ENCODE data around the gene DCPS. TPM values are rescaled to one million over a fixed set of nuclear protein-coding genes. Genes with fewer than 3 reads are reported as not detected.
"Not testable (repeated sequence)": the region's sequence is repeated elsewhere in the genome, so short reads cannot be mapped to it uniquely, and the experiment has no call there.

The DCPS gene
- total RNA-seq, 1 donor from 2014 or later, result 18.6 TPM

DNA sequence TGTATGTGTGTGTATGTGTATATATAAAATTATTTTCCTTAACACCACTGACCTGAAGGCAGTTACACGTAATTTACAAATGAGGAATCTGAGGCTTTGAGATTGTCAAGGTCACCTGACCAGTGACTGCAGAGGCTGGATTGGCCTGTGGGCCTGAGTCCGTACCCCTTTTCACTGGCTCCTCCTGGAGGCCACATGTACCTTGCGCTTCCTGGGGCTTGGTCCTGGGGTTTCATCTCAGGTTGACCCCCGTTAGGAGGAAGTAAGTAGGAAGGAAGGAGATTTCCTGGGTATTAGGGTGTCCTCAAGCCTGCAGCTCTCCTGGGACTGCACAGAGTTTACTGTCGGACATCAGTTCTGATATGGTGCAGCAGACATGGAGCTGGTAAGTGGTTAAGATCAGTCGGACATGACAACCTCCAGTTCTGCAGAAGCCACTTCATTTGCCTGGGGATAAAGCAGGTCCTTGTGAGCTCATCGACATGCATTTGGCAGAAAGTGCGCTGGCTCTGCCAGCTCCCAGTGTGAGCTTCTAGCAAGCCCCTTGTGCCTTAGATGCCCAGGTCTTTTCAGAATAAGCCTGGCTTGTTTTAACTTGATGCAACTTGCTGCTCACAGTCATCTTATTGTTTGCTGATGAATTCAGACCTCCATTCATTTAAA, 88.2 kb downstream of the DCPS start:
- H3K9me3 ChIP-seq (ENCODE audit: low read depth), result no peaks in the 10 kb centered on the region
- no peak overlapping the region for H3K27ac ChIP-seq
- TF ChIP-seq, protein P1, sequence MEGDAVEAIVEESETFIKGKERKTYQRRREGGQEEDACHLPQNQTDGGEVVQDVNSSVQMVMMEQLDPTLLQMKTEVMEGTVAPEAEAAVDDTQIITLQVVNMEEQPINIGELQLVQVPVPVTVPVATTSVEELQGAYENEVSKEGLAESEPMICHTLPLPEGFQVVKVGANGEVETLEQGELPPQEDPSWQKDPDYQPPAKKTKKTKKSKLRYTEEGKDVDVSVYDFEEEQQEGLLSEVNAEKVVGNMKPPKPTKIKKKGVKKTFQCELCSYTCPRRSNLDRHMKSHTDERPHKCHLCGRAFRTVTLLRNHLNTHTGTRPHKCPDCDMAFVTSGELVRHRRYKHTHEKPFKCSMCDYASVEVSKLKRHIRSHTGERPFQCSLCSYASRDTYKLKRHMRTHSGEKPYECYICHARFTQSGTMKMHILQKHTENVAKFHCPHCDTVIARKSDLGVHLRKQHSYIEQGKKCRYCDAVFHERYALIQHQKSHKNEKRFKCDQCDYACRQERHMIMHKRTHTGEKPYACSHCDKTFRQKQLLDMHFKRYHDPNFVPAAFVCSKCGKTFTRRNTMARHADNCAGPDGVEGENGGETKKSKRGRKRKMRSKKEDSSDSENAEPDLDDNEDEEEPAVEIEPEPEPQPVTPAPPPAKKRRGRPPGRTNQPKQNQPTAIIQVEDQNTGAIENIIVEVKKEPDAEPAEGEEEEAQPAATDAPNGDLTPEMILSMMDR (IDR thresholded peaks at IDR 0.05), result peak; percentile 35
- TF ChIP-seq EZH2phosphoT487 (IDR thresholded peaks at IDR 0.05) (no peak), EZH2 (IDR thresholded peaks at IDR 0.05) (no peak)
- Mint-ChIP-seq H3K27me3 (ENCODE audit: insufficient read depth, low read depth) (peaks cover 5% of the 10 kb centered on the region), H3K4me1 (peaks cover 13% of the 10 kb centered on the region), H3K4me3 (no peak overlapping the region), H3K9me3 (no peaks in the 10 kb centered on the region), H3K27ac (no peak overlapping the region), H3K36me3 (peaks cover 3% of the 10 kb centered on the region)
- H3K27me3 ChIP-seq, result no peaks in the 10 kb centered on the region
- H3K4me3 ChIP-seq, result no peak overlapping the region
- H3K36me3 ChIP-seq, result no peaks in the 10 kb centered on the region
- DNase-seq (ENCODE audit: low spot score), result peak; percentile 31
- H3K4me1 ChIP-seq, result peaks cover 8% of the 10 kb centered on the region
- H4K20me1 ChIP-seq (ENCODE audit: low read depth), result no peaks in the 10 kb centered on the region
- no peaks in the 10 kb centered on the region for H3F3A ChIP-seq (ENCODE audit: low read depth)
- no peak overlapping the region for H2AFZ ChIP-seq (replicated peaks)
- no peak overlapping the region for H3K9ac ChIP-seq
- no peak overlapping the region for H3K4me2 ChIP-seq
- peaks cover 5% of the 10 kb centered on the region for H3K79me2 ChIP-seq (ENCODE audit: low read depth)

DNA sequence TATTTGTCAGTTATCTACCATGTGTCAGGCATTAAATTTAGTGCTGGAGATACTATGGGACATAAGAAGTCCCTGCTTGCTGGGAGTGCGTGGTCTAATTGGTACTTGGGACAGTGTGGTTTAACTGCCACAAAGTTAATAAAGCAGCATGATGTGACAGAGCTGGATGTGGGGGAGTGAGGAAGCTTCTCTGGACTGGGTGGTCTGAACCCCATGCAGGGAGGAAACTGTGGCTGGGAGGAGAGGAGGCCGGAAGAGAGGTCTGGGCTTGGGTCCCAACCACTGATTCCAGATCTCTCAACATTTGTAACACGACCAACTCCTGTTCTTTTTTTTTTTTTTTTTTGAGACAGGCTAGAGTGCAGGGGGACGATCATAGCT, 88.8 kb downstream of the DCPS start:
- H3F3A ChIP-seq (ENCODE audit: low read depth), result no peaks in the 10 kb centered on the region
- H3K9ac ChIP-seq, result no peak overlapping the region
- no peak overlapping the region for H3K4me3 Mint-ChIP-seq
- H3K27ac ChIP-seq, result no peak overlapping the region
- H3K4me2 ChIP-seq, result no peak overlapping the region
- TF ChIP-seq EZH2 (IDR thresholded peaks at IDR 0.05), result no peak
- H3K27me3 ChIP-seq, result no peaks in the 10 kb centered on the region
- no peak overlapping the region for H3K27ac Mint-ChIP-seq
- H3K4me1 ChIP-seq, result peaks cover 8% of the 10 kb centered on the region
- H3K9me3 Mint-ChIP-seq, result no peaks in the 10 kb centered on the region
- peaks cover 9% of the 10 kb centered on the region for H3K27me3 Mint-ChIP-seq (ENCODE audit: insufficient read depth, low read depth)
- H2AFZ ChIP-seq (replicated peaks), result no peak overlapping the region
- H3K9me3 ChIP-seq (ENCODE audit: low read depth), result no peaks in the 10 kb centered on the region
- H3K4me3 ChIP-seq, result no peak overlapping the region
- peaks cover 12% of the 10 kb centered on the region for H3K4me1 Mint-ChIP-seq
- H3K36me3 Mint-ChIP-seq, result peaks cover 3% of the 10 kb centered on the region
- H4K20me1 ChIP-seq (ENCODE audit: low read depth), result no peaks in the 10 kb centered on the region
- no peaks in the 10 kb centered on the region for H3K36me3 ChIP-seq
- DNase-seq (ENCODE audit: low spot score), result no peak
- H3K79me2 ChIP-seq (ENCODE audit: low read depth), result peaks cover 5% of the 10 kb centered on the region

DNA sequence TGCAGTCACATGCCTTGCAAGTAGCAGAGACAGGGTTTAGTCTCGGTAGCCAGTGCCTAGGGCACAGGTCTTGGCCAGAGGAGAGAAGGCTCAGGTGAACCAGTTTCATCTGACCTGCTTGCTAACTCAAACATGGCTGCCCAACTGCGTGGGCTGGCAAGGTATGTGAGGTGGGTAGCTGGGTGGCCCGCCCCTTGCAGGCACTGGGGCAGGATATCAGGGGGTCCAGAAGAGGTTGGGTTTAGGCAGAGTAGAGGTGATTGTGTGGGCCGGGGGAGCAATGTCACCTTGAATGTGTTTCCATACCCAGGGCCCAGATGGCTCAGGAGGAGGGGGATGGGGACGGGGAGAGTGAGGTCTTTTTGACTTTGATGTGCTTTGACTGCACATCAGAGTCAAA, 89.3 kb downstream of the DCPS start:
- TF ChIP-seq, protein P1 (IDR thresholded peaks at IDR 0.05), result no peak
- TF ChIP-seq EZH2 (IDR thresholded peaks at IDR 0.05), result no peak
- TF ChIP-seq EZH2phosphoT487 (IDR thresholded peaks at IDR 0.05), result no peak
- Mint-ChIP-seq H3K36me3 (peaks cover 3% of the 10 kb centered on the region), H3K4me1 (peaks cover 8% of the 10 kb centered on the region), H3K27me3 (ENCODE audit: insufficient read depth, low read depth) (peaks cover 9% of the 10 kb centered on the region), H3K9me3 (no peaks in the 10 kb centered on the region), H3K4me3 (no peak overlapping the region), H3K27ac (no peak overlapping the region)
- DNase-seq (ENCODE audit: low spot score), result no peak
- no peaks in the 10 kb centered on the region for H3K27me3 ChIP-seq
- no peaks in the 10 kb centered on the region for H3F3A ChIP-seq (ENCODE audit: low read depth)
- H2AFZ ChIP-seq (replicated peaks), result no peak overlapping the region
- no peak overlapping the region for H3K4me3 ChIP-seq
- no peaks in the 10 kb centered on the region for H3K36me3 ChIP-seq
- no peaks in the 10 kb centered on the region for H4K20me1 ChIP-seq (ENCODE audit: low read depth)
- H3K4me1 ChIP-seq, result peaks cover 8% of the 10 kb centered on the region
- H3K79me2 ChIP-seq (ENCODE audit: low read depth), result peaks cover 5% of the 10 kb centered on the region
- H3K4me2 ChIP-seq, result no peak overlapping the region
- H3K9ac ChIP-seq, result no peak overlapping the region
- H3K9me3 ChIP-seq (ENCODE audit: low read depth), result no peaks in the 10 kb centered on the region
- H3K27ac ChIP-seq, result no peak overlapping the region

DNA sequence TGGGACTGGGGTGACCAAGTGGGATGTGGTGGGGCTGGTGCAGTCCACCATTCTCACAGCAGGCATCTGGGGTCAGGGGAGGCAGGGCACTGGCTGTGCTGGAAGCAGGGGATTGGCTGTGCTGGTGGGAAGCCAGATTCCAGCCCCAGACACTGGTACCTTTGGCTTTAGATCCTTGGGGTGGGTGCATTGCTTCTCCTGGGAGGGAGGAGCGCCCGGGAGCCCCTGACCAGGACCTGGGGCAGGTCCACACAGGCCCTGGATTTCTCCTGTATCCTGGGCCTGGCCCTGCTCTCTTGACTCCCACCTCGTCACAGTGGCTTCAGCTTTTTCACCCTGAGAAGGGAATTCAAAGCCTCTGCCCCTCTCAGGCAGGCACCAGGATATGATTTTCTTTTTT, 90.2 kb downstream of the DCPS start:
- H3K4me3 ChIP-seq, result no peak overlapping the region
- H4K20me1 ChIP-seq (ENCODE audit: low read depth), result no peaks in the 10 kb centered on the region
- H3K4me3 Mint-ChIP-seq, result no peak overlapping the region
- H3K36me3 Mint-ChIP-seq, result peaks cover 3% of the 10 kb centered on the region
- no peaks in the 10 kb centered on the region for H3K36me3 ChIP-seq
- peaks cover 8% of the 10 kb centered on the region for H3K4me1 ChIP-seq
- no peak for TF ChIP-seq EZH2 (IDR thresholded peaks at IDR 0.05)
- H2AFZ ChIP-seq (replicated peaks), result no peak overlapping the region
- H3K27me3 ChIP-seq, result no peaks in the 10 kb centered on the region
- H3K79me2 ChIP-seq (ENCODE audit: low read depth), result peaks cover 5% of the 10 kb centered on the region
- H3K9me3 ChIP-seq (ENCODE audit: low read depth), result no peaks in the 10 kb centered on the region
- no peak overlapping the region for H3K9ac ChIP-seq
- H3F3A ChIP-seq (ENCODE audit: low read depth), result no peaks in the 10 kb centered on the region
- H3K9me3 Mint-ChIP-seq, result no peaks in the 10 kb centered on the region
- H3K27ac Mint-ChIP-seq, result no peak overlapping the region
- peaks cover 8% of the 10 kb centered on the region for H3K4me1 Mint-ChIP-seq
- H3K27ac ChIP-seq, result no peak overlapping the region
- H3K4me2 ChIP-seq, result no peak overlapping the region
- H3K27me3 Mint-ChIP-seq (ENCODE audit: insufficient read depth, low read depth), result peaks cover 12% of the 10 kb centered on the region
- DNase-seq (ENCODE audit: low spot score), result no peak

DNA sequence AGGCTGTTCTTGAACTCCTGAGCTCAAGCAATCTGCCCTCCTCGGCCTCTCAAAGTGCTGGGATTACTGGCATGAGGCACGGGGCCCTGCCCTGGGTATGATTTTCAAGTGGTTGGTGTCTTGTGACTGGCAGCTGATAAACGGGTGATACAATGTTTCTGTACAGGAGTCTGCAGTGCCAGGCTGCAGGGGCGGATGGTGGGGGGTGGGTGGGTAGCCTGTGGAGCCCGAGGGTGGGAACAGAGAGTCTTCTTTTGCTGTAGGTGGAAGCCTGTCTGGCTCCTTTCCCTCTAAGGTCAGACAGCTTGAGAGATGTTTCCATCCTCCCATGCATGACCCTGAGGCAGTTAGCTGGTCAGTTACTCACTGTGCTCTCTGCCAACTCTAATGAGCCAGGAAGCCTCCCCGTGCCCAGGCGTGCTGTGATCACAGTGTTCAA, 90.8 kb downstream of the DCPS start:
- H3K9me3 Mint-ChIP-seq; H3K36me3 Mint-ChIP-seq; H2AFZ ChIP-seq (replicated peaks); H3K9ac ChIP-seq; H3K4me2 ChIP-seq; H3K27me3 ChIP-seq; H3K27ac ChIP-seq; H3K4me3 ChIP-seq; H3F3A ChIP-seq (ENCODE audit: low read depth); H3K4me1 Mint-ChIP-seq; DNase-seq (ENCODE audit: low spot score); H3K9me3 ChIP-seq (ENCODE audit: low read depth); H3K4me1 ChIP-seq; H4K20me1 ChIP-seq (ENCODE audit: low read depth); H3K36me3 ChIP-seq; H3K27ac Mint-ChIP-seq; H3K79me2 ChIP-seq (ENCODE audit: low read depth); H3K4me3 Mint-ChIP-seq: not testable (repeated sequence)
- H3K27me3 Mint-ChIP-seq (ENCODE audit: insufficient read depth, low read depth), result peaks cover 12% of the 10 kb centered on the region
